HepG2 (cell line): ENCODE results near the gene ATP2B3. TPM values are rescaled to one million over a fixed set of nuclear protein-coding genes. Genes with fewer than 3 reads are reported as not detected.

Source experiments
- ATAC-seq: fragments of 200-7000 bp; cut with Tn5 transposase; 3 replicates; pipeline ENCODE4 v1.9.1; 2020; ENCODE audit warnings: mild to moderate bottlenecking, moderate library complexity
- BruUV-seq: library from RNA; stranded (reverse); fragments of 400-500 nt; replicated peaks from 2 replicates; lab custom pipeline; 2021; lab: Mats Ljungman, UMichigan
- CTCF ChIA-PET: fragments of 300-600 bp; formaldehyde crosslinking; extraction: SDS; loops from one replicate; lab custom pipeline; 2021; ENCODE audit warnings: low total read pairs, inconsistent platforms, low intra/inter-chr PET ratio; lab: Yijun Ruan, JAX
- POLR2A ChIA-PET: fragments of 350-600 bp; sonication (Branson Sonifier 250); formaldehyde crosslinking; loops from one replicate; lab custom pipeline; 2020; ENCODE audit warnings: antibody characterized with exemption, inconsistent platforms; lab: Yijun Ruan, JAX
- DNase-seq: peaks from one replicate; pipeline ENCODE4 v3.0.0-alpha.2; 2015; ENCODE audit warnings: low spot score
- FAIRE-seq: peaks from 3 replicates; lab custom pipeline; 2011; peaks lifted over from hg19 to GRCh38; lab: Jason Lieb, UNC
- H2AFZ ChIP-seq: one replicate; pipeline ENCODE4 v1.6.1; 2011; ENCODE audit warnings: low read length, inconsistent platforms
- H3K27ac ChIP-seq: fragments of 300-600 bp; 3 replicates; pipeline ENCODE4 v1.8.0; 2011; ENCODE audit warnings: mixed run types, mild to moderate bottlenecking, mixed read lengths, low read length, inconsistent platforms; ENCODE audit not compliant: insufficient read depth; ENCODE audit errors: extremely low read length
- H3K27me3 ChIP-seq, 2 experiments: fragments of 200-600 bp in 1 of 2; 2 replicates in 1 of 2; 3 replicates in 1 of 2; pipeline versions ENCODE4 v1.6.0 to v1.8.0; 2011; ENCODE audit warnings: low read length in 2 of 2, mild to moderate bottlenecking in 2 of 2, moderate library complexity in 2 of 2, inconsistent platforms in 1 of 2; ENCODE audit not compliant: insufficient read depth in 2 of 2, control insufficient read depth in 1 of 2
- H3K36me3 ChIP-seq, 2 experiments: fragments of 200-600 bp in 1 of 2; replicated peaks in 1 of 2; 2 replicates in 1 of 2; 3 replicates in 1 of 2; pipeline versions ENCODE4 v1.5.1 to v1.8.0; 2011; ENCODE audit warnings: low read length in 2 of 2, inconsistent platforms in 1 of 2; ENCODE audit not compliant: insufficient read depth in 2 of 2, control insufficient read depth in 1 of 2
- H3K4me1 ChIP-seq: 2 replicates; pipeline ENCODE4 v1.5.1; 2012; ENCODE audit warnings: low read length, inconsistent platforms; ENCODE audit not compliant: insufficient read depth
- H3K4me2 ChIP-seq: 2 replicates; pipeline ENCODE4 v1.6.0; 2011; ENCODE audit warnings: low read depth, low read length, inconsistent platforms
- H3K4me3 ChIP-seq, 3 experiments: fragments of 200-600 bp in 1 of 3; sonication (generic), shearing (Covaris generic) in 1 of 3; replicated peaks in 1 of 3; 2 replicates each; pipeline ENCODE4 v1.5.1; 2011 to 2016; ENCODE audit warnings: low read length in 3 of 3, inconsistent platforms in 2 of 3, low read depth in 2 of 3, mild to moderate bottlenecking in 2 of 3, control low read depth in 1 of 3, mixed read lengths in 1 of 3; ENCODE audit not compliant: insufficient read depth in 1 of 3
- H3K79me2 ChIP-seq: one replicate; pipeline ENCODE4 v1.6.1; 2011; ENCODE audit warnings: low read length, inconsistent platforms; ENCODE audit not compliant: insufficient read depth
- H3K9ac ChIP-seq: 2 replicates; pipeline ENCODE4 v1.6.0; 2011; ENCODE audit warnings: mild to moderate bottlenecking, low read depth, low read length, inconsistent platforms; ENCODE audit not compliant: insufficient read depth
- H3K9me3 ChIP-seq: 2 replicates; pipeline ENCODE4 v1.5.1; 2012; ENCODE audit warnings: mild to moderate bottlenecking, low read length
- H4K20me1 ChIP-seq: 2 replicates; pipeline ENCODE4 v1.6.0; 2011; ENCODE audit warnings: inconsistent platforms, mild to moderate bottlenecking, low read length, moderate library complexity; ENCODE audit not compliant: insufficient read depth
- HIVEP1 ChIP-seq: sonication (generic); formaldehyde crosslinking; IDR thresholded peaks from 2 replicates; pipeline ENCODE4 v1.4.0; 2020; ENCODE audit warnings: mild to moderate bottlenecking, missing genetic modification reagents
- HOXA3 ChIP-seq: sonication (generic); formaldehyde crosslinking; IDR thresholded peaks from 2 replicates; pipeline ENCODE4 v1.5.0; 2020; ENCODE audit warnings: missing genetic modification reagents
- ISX ChIP-seq: sonication (generic); formaldehyde crosslinking; conservative IDR thresholded peaks from 2 replicates; pipeline ENCODE4 v1.5.0; 2020; ENCODE audit warnings: missing genetic modification reagents
- JUNB ChIP-seq: sonication (generic); formaldehyde crosslinking; IDR thresholded peaks from 2 replicates; pipeline ENCODE4 v1.8.0; 2022; ENCODE audit warnings: missing genetic modification reagents, mild to moderate bottlenecking, borderline replicate concordance
- PAF1 ChIP-seq: IDR thresholded peaks from 2 replicates; pipeline ENCODE4 v1.6.1; 2016; ENCODE audit warnings: missing genetic modification reagents, missing compliant biosample characterization
- RELA ChIP-seq: sonication (generic); formaldehyde crosslinking; IDR thresholded peaks from 2 replicates; pipeline ENCODE4 v1.4.0; 2020; ENCODE audit warnings: missing genetic modification reagents
- REXO4 ChIP-seq: sonication (generic); formaldehyde crosslinking; IDR thresholded peaks from 2 replicates; pipeline ENCODE4 v1.8.0; 2022; ENCODE audit warnings: missing genetic modification reagents, mild to moderate bottlenecking, borderline replicate concordance
- RXRA ChIP-seq: sonication (generic); formaldehyde crosslinking; IDR thresholded peaks from 2 replicates; pipeline ENCODE4 v1.5.1; 2020; ENCODE audit warnings: missing genetic modification reagents
- SIX4 ChIP-seq: sonication (generic); formaldehyde crosslinking; IDR thresholded peaks from 2 replicates; pipeline ENCODE4 v1.4.0; 2020; ENCODE audit warnings: missing genetic modification reagents
- SSRP1 ChIP-seq: IDR thresholded peaks from 2 replicates; pipeline ENCODE4 v1.6.1; 2016; ENCODE audit warnings: control low read depth
- TGIF2 ChIP-seq: IDR thresholded peaks from 2 replicates; pipeline ENCODE4 v1.6.1; 2016; ENCODE audit warnings: control low read depth, missing compliant biosample characterization
- ZFP37 ChIP-seq: sonication (generic); formaldehyde crosslinking; IDR thresholded peaks from 2 replicates; pipeline ENCODE4 v1.4.0; 2020; ENCODE audit warnings: missing genetic modification reagents, borderline replicate concordance
- ZNF383 ChIP-seq: sonication (generic); formaldehyde crosslinking; IDR thresholded peaks from 2 replicates; pipeline ENCODE4 v1.4.0; 2020; ENCODE audit warnings: missing genetic modification reagents, mild to moderate bottlenecking, borderline replicate concordance
- ZNF407 ChIP-seq: sonication (generic); formaldehyde crosslinking; IDR thresholded peaks from one replicate; pipeline ENCODE4 v1.5.1; 2020; ENCODE audit warnings: mild to moderate bottlenecking, missing genetic modification reagents; ENCODE audit errors: not compliant biosample characterization
- ZNF446 ChIP-seq: sonication (generic); formaldehyde crosslinking; IDR thresholded peaks from 2 replicates; pipeline ENCODE4 v1.5.0; 2020; ENCODE audit warnings: mild to moderate bottlenecking, missing genetic modification reagents
- ZNF672 ChIP-seq: sonication (generic); formaldehyde crosslinking; IDR thresholded peaks from 2 replicates; pipeline ENCODE4 v1.8.1; 2022; ENCODE audit warnings: missing genetic modification reagents
- ZNF784 ChIP-seq: sonication (generic); formaldehyde crosslinking; IDR thresholded peaks from 2 replicates; pipeline ENCODE4 v1.5.1; 2020; ENCODE audit warnings: missing genetic modification reagents, mild to moderate bottlenecking, borderline replicate concordance
- WGBS: methylation state at CpG from one replicate; pipeline ENCODE4 v1.1.6; 2017; ENCODE audit warnings: low lambda C conversion rate; 5-methylcytosine and 5-hydroxymethylcytosine counted together
- in situ Hi-C: cut with HindIII; loops from 2 replicates; pipeline ENCODE4 v1.10.0; 2017; ENCODE audit warnings: low pct_unique_long_range_greater_than_20kb; ENCODE audit not compliant: extremely low pct_ligation_motif_present
- intact Hi-C: fragments of 100-400 bp; cut with micrococcal nuclease; formaldehyde crosslinking; loops from one replicate; pipeline ENCODE4 v1.10.0; 2022; ENCODE audit not compliant: unreplicated experiment
- polyA plus RNA-seq, 8 experiments: library from polyadenylated mRNA; depleted of rRNA in 3 of 8; stranded (reverse) in 7 of 8; unstranded in 1 of 8; fragments of >200 nt; fragmentation: Illumina TruSeq in 4 of 8; extraction: Trizol in 4 of 8; gene quantifications; 2 replicates each; pipeline versions ENCODE4 v1.2.1 to v1.2.3, GENCODE V29; 2011 to 2016; ENCODE audit warnings: low read depth in 4 of 8, missing spikeins in 1 of 8, mixed read lengths in 1 of 8; ENCODE audit not compliant: insufficient read depth in 1 of 8
- total RNA-seq, 5 experiments: library from RNA; depleted of rRNA; stranded (reverse); fragments of >200 nt; fragmentation: Illumina TruSeq; extraction: Trizol; gene quantifications; 2 replicates each; pipeline ENCODE4 v1.2.3, GENCODE V29; 2016; ENCODE audit warnings: low read depth in 1 of 5

Gene ATP2B3
- total and polyA plus RNA-seq, 2 of the 13 experiments (the other 11 are each of a cell fraction or from before 2014, with no cell fraction given), result not detected

- Histone ChIP-seq H3K4me2 (no peak overlapping the region), H2AFZ (no peak overlapping the region), H4K20me1 (no peaks in the 10 kb centered on the region), H3K4me3 (no peak overlapping the region), H3K4me1 (peaks cover 17% of the 10 kb centered on the region; the same call in 1 of the 2 replicates), H3K36me3 (no peaks in the 10 kb centered on the region), H3K9ac (no peak overlapping the region), H3K79me2 (no peaks in the 10 kb centered on the region), H3K27ac (no peak overlapping the region), H3K9me3 (no peaks in the 10 kb centered on the region), H3K27me3 (peaks cover 0 to 23% of the 10 kb centered on the region in 2 experiments; a peak in 4 of 5 replicates)
- no TSS peak for BruUV-seq
- CTCF ChIA-PET, result no interaction called here
- intact Hi-C loops, result no loop called here
- no peak for FAIRE-seq
- WGBS, result no CpG with 5 or more reads among the region's 6 CpGs
- POLR2A ChIA-PET, result no interaction called here
- in situ Hi-C loops, result no loop called here
- no peak for ATAC-seq
- DNase-seq, result no peak
- TF ChIP-seq REXO4 (CRISPR knock-in tag) (no peak), ZNF672 (no peak), SIX4 (CRISPR knock-in tag) (no peak), SSRP1 (CRISPR knock-in tag) (no peak), ZNF784 (CRISPR knock-in tag) (no peak), TGIF2 (no peak), ZNF407 (CRISPR knock-in tag) (no peak), PAF1 (no peak), HIVEP1 (CRISPR knock-in tag) (no peak), JUNB (CRISPR knock-in tag) (no peak), ISX (CRISPR knock-in tag) (no peak), ZNF446 (CRISPR knock-in tag) (no peak), RELA (CRISPR knock-in tag) (no peak), HOXA3 (no peak), RXRA (CRISPR knock-in tag) (no peak), ZFP37 (CRISPR knock-in tag) (no peak), ZNF383 (CRISPR knock-in tag) (no peak)
These were observed 59.5 kb downstream of the ATP2B3 start for GRCh38 chrX:153576961-153577360.
